NCI-H460 (cell line): Measurements from ENCODE around the gene LYRM9. TPM values are rescaled to one million over a fixed set of nuclear protein-coding genes. Genes with fewer than 3 reads are reported as not detected.
"Not testable (repeated sequence)": the region's sequence is repeated elsewhere in the genome, so short reads cannot be mapped to it uniquely, and the experiment has no call there.

Experiments
- DNase-seq: peaks from one replicate; pipeline ENCODE4 v3.0.0-alpha.2; 2016; ENCODE audit warnings: low read depth; ENCODE audit errors: extremely low read depth
- polyA plus RNA-seq: library from polyadenylated mRNA; depleted of rRNA; stranded (reverse); fragments of >200 nt; gene quantifications from 2 replicates; pipeline ENCODE4 v1.2.3, GENCODE V29; 2014; cell fraction: nucleus; rRNA removed
- total RNA-seq: library from RNA; depleted of rRNA; stranded (reverse); fragments of >200 nt; shearing (Covaris generic); gene quantifications from 2 replicates; pipeline ENCODE4 v1.2.3, GENCODE V29; 2014; rRNA removed

The LYRM9 gene
- total RNA-seq: 2.0 and 4.4 TPM in 2 replicates
- polyA plus RNA-seq: 2.1 and 5.0 TPM in 2 replicates

DNA sequence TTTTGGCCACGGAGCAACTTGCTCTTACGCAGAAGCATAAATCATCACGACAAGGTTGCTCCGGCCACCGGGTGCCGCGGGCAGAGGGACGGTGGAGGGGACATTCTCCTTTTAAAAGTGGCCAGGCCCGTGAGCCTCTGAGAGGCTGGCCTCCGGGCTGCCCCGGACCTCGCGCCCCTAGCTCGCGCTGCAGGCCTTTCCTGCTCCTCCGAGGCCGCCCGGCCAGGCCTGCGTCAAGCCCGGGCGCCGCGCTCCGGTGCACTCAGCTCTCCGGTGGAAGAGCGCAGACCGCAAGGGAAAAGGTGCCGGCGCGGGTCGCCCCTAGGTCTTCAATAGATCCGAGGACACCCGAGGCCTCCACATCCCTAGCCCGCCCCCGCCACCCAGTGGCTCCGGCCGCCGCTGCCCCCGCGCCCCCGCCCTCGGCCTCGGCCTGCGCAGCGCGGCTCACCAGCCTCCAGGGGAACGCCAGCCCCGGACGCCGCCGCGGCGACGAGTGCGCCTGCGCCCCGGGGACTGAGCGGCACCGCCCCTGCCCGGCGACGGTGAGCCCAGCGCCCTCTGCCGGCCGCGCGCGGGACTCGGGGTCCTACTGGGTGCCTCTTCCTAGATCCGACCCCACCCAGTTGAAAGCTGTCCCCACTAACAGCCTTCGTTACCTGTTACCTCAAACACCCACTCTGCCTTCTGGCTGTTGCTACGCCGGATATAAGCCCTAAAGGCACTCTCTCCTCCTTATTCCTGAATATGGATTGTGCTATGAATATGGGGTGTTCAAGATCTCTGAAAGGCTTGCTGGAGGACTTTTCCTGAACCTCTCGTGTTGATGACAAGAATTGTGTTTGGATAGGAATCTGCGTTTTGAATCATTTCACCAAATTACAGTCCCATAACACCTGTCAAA lies at the start of gene LYRM9:
TSS of gene LYRM9 (minus strand) at position 500 of the 904 bp plus-strand sequence. CDS start 10,671 bp downstream, outside the sequence.
- peak; percentile 87 for DNase-seq

DNA sequence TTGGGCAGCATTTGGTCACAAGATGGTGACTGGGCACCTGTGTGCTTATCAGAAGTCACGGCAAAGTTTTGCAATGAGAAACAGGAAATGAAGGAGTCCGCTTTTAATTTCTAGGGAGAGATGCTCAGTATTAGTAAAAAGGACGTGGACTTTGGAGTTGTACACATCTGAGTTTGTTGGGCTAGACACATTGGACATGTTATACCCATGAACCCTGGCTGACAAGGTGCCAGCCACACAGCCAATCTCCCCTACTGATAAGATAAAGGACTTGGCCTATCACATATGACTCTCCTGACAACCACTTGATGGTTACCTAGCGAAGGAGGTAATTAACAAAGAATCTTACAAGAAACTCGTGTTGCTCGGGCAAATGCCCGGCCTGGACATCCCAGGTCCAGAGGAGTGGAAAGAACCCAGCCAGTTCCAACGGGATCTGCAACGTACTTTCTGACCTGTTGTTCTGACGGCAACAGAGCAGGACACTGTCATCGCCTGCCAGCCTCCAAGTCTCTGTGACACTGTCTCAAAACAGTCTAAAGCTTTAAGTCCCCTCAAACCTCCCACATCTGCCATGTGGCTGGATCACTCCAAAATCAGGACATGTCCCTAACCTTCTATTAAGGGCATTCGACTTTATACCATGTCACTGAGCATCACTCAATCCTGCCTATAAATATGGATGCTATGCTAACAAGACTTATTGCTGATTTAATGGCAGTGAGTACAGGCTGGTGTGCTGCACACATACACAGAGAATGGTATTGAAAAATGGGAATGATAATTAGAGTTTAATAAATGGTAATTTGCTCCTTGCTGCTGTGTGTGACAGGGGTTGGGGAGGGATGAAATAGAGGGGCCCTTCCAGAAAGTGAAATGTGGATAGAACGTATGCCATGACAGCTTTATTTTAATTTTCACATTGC lies 47.6 kb upstream of the LYRM9 start:
- no peak for DNase-seq

DNA sequence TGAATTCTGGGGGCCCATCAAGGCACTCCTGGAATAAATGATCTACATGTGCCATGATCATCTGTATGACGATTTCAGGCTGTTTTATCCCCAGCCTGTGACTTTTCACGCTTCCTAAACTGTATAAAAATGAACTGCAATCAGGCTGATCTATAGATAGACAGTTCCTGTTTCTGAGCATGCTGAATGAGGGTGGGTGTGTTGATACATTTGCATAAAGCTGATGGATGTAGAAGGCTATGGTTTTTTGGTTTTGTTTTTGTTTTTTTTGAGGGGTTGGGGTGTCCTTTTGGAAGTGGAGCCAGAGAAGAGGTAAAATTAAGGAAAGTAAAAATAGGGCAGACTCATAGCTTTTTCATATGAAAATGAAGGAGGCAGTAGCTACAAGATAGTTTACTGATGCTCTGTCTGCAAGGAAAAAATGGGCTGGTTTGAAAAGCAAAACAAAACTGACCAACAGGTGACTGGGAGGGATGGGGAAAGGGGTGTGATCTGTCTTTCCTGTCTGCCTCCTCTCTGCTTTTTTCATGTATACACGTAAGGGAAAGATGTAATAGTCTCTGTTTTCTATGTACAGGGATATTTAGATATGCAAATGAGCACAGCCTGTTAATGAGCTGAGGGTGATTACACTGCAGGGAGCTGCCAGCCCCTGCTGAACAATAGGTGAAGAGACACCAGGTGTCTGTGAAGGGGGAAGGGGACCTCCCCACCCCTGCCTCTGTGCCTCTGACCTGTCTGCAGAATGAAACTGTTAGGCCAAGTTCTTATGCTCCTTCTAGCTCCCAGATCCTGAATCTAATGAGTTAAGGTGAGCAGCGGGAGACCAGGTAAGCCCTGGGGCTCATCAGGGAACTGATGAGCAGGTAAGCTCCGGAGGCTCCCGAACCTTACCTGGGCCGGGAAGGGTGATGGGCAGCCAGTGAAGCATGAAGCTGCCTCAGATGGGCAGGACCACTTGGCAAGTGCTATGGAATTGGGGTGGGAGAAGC lies 46.6 kb upstream of the LYRM9 start:
- no peak for DNase-seq

DNA sequence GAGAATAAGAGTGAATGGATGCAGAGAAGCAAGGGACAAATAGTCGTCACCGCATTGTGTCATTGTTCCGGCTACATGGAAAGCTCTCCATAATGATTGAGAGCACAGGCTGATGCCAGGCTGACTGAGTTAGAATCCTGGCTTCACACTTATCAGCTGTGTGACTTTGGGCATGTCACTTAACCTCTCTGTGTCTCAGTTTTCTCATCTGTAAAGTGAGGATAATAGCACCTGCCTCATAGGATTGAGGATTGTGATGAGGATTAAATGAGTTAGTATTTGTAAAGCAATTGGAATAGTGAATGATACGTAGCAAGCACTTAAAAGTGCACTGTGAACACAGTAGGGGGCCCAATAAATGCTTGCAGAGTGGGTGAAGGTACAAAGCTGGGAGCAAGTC lies 45.7 kb upstream of the LYRM9 start:
- DNase-seq: no peak

DNA sequence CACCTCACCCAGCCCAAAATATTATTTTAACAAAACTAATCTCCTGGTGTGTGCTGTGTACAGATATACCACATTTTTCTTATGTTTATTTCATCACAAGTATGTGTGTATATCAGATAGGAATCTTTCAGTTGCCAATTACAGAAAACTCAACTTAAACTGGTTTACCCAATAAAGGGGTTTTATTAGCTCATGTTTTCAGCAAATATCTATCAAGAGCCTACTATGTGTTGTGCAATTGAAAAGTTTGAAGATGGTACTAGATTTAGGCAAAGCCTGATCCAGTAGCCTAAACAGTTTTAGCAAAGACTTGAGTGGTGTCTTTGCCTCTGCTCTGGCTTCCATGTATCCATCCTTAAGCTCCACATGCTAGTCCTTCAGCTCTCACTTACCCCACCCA lies 45.1 kb upstream of the LYRM9 start:
- no peak for DNase-seq

DNA sequence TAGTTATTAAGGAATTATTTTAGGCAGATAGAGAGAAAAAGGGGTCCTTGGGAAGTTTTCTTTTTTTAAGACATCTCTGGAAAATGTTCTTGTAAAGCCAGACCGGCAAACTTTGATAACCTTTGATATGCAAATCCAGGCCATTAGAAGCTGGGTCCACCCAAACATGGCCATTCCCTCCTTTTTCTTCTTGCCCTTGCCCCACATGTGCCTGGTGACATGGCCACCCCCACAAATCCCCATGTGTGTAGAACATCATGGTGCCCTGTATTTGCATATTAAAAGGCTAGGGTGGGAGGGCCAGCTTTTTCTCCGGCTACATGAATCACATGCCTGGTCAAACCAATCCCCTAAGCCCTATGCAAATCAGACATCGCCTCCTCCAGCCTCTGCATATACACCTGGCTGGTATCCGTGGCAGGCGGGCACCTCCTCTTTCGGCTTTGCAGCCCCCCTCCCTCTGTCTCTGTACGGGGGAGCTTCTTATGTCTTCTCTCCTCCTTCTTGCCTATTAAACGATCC lies 43.9 kb upstream of the LYRM9 start:
- no peak for DNase-seq

DNA sequence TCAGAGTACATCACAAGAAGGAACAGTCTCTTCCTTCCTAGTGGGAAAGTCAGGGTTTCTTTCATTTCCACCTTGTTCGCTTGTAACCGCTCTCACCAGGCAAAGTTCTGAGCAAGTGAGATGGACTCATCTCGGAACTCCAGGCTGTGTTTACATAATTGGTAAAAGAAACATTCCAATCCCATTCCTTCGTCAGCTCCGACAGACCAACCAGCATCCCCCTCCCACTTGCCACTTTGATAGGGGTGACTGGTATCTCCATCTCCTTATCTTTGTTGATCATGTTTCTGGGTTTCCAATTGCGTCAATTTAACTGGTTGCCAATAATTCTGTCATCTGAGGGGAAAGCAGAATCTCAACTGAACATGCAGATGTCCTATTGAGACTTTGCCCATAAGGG lies 36.8 kb upstream of the LYRM9 start:
- no peak for DNase-seq

DNA sequence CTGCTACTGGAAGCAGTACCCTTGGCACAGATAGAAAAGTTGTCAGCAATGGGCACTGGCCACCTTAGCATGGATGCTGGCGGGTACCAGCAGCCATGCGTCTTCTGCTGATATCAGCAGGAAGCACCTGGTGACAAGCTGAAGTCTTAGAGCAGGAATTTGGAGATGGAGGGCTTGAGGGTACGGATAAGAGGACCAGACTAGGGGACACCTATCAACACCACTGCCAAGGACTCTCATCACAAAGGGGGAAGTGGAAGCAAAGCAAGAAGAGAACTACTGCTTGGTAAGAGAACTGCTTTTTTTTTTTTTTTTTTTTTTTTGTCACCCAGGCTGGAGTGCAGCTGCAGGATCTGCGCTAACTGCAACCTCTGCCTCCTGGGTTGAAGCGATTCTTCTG lies 35.4 kb upstream of the LYRM9 start:
- DNase-seq: no peak

DNA sequence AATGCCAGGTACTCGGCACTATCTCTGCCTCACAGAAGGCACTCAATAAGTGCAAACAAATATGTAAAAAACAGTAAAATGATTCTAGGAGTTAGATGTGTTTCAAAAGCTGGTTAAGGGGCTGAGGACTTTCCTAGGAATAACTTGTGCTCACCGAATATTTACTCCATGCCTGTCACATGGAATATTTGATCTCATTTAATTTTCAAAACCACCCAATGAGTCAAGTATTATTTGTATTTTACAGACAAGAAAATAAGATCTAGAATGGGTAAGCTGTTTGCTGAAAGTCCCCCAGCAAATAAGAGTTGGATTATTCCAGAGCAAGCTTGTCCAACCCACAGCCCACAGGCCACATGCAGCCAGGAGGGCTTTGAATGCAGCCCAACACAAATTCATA lies 34.6 kb upstream of the LYRM9 start:
- DNase-seq: no peak

DNA sequence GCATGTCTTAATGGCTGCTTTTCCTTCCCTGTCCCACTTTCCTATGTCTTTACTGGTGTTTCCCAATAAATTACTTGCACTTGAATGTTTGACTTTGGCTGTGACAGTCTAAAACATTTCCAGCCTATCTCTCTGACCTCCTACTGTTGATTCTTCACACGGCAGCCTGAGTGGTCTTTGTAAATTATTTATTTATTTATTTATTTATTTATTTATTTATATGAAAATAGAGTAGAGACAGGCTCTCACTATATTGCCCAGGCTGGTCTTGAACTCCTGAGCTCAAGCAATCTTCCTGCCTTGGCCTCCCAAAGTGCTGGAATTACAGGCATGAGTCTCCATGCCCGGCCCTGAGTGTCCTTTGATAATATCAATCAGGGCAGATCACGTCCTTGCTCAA lies 28.4 kb upstream of the LYRM9 start:
- DNase-seq: no peak

DNA sequence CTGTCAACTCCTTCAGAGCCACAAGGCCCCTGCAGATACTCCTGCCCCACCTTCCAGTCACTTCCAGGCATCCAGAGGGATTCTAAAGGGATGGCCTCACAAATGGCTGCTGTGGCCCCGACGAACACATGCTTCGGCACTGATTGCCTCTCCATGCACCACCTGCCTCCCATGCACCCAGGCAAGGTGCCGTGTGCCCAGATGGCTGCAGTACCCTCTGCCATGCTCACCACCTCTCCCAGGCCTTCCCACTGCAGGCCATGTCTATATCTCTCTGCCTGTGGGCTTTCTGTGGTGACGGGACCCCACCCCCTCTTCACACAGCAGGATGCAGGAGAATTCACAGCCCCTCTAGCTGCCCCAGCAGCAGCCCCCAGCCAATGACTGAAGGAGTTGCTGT lies 27.9 kb upstream of the LYRM9 start:
- no peak for DNase-seq

DNA sequence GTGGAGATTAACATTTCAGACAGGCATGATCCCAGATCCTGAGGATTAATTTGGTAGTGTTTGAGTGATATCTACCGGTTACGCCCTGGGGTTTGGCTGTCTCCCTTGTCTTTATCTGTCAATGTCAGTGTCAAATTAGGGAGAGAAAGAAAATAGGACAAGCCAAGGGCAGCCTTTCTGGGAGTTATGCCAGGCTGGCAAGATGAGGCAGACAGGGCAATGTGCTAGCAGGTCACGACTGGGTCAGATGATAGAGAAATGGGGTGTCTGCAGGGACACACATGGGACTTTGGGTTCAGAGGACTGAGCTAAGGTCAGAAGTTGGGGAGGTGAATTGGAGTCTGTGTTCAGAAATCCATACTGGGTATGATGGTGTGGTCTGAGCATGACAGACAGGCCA lies 27.4 kb upstream of the LYRM9 start:
- DNase-seq: no peak

DNA sequence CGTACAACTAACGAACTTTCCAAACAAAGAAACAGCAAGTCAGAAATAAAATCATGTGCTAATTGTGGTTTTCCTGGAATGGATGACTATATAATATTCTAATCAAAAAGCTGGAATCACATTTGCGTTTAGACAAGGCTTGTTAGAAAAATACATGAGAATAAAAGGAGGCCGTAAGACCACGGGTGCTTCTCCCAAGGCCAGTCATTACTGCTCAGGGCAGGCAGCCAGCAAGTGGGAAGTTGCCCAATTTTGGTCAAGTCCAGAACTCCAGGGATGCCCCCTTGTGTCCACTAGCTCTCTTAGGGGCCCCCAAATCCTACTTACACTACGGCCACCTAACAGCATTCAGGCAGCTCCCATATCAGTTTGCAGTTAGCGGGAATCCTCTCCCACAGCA lies 25.9 kb upstream of the LYRM9 start:
- no peak for DNase-seq

DNA sequence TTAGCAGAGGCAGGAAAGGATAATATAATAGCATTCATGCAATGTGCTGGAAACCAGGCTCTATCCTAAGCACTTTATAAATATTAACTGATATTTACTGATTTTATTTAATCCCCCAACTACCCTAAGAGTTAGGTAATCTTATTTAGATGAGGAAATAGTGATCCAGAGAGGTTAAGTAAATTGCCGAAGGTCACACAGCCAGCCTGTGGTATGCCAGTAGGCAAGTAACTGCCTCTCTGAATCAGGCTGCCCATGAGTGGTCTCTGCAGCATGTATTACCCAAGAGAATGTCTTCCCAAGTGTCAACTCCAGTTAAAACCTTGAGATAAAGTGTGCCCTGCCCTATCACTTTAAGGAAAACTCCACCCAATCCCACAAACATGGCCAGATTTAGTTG lies 25.3 kb upstream of the LYRM9 start:
- DNase-seq: no peak

DNA sequence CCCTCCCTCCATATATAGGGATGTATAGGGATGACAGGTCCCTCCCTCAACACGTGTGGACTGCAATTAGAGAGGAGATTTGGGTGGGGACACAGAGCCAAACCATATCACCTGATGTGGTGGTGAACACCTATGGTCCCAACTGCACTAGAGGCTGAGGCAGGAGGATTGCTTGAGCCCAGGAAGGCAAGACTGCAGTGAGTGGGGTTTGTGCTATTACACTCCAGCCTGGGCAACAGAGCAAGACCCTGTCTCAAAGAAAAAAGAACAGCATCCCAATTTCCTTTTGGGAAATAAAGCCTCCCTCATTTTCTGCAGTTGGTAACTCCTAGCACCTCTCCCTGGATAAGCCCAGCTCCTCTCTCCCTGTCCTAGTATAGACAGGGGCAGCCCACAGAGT lies 23.8 kb upstream of the LYRM9 start:
- no peak for DNase-seq

DNA sequence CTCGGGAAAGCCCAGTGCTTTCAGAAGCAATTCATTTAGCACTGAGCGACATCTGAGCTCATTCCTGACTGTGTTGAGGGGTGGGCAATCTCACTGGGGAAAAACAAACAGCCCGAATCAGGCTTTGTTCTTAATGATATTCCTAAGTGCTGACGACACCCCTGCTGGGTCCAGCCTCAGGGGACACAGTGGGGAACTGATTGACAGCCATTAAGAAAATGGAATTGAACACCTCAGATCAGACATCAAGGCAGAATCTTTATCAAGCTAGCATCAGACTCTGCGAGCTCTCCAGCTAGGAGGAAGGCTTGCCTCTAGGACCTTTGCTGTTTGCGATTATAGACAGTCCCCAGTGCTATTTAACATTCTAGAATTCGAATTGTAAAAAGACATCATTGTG lies 22.5 kb upstream of the LYRM9 start:
- no peak for DNase-seq

DNA sequence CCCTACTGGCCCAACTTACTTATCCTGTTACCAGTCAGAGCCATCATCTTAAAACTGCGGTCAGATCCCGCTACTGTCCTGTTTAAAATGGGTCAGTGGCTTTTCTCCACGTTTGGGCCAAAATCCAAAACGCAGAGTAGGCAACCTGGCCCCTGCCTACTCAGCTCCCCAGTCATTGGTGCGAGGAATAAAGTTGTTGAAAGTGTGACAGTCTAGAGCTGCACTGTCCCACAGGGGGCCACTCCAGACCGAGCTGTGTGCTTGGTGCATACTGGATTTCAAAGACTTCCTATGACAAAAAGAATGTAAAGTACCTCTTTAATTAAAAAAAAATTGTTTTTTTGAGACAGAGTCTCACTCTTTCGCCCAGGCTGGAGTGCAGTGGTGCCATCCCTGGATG lies 21.2 kb upstream of the LYRM9 start:
- no peak for DNase-seq

DNA sequence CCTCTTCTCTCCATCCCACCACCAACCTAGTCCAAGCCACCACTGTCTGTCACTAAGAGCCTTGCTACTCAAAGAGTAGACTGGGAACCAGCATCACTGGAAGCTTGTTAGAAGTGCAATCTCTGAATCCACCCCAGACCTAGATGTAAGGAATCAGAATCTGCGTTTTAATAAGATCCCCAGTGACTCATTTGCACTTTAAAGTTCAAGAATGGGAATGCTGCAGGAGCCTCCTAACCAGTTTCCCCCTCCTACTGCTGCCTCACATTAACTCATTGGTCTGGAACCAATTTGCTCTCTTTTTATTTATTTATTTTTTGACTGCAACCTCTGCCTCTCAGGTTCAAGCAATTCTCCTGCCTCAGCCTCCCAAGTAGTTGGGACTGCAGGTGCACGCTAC lies 19.8 kb upstream of the LYRM9 start:
- DNase-seq: no peak

DNA sequence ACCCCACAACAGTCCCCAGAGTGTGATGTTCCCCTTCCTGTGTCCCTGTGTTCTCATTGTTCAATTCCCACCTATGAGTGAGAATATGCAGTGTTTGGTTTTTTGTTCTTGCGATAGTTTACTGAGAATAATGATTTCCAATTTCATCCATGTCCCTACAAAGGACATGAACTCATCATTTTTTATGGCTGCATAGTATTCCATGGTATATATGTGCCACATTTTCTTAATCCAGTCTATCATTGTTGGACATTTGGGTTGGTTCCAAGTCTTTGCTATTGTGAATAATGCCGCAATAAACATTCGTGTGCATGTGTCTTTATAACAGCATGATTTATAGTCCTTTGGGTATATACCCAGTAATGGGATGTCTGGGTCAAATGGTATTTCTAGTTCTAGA lies 19.1 kb upstream of the LYRM9 start:
- DNase-seq: not testable (repeated sequence)

DNA sequence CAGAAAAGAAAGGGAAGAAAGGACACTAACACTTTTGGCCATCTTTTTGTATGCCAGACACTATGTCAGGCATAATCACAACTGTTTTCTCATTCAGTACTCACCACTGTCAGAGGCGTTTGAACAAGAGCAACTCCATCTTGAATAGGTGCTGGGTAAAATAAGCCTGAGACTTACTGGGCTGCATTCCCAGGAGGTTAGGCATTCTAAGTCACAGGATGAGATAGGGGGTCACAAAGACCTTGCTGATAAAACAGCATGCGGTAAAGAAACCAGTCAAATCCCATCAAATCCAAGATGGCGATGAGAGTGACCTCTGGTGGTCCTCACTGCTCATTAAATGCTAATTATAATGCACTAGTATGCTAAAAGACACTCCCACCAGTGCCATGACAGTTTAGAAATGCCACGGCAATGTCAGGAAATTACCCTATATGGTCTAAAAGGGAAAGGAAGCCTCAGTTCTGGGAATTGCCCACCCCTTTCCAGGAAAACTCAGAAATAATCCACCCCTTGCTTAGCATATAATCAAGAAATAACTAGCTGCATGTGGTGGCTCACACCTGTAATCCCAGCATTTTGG lies 14.9 kb upstream of the LYRM9 start:
- no peak for DNase-seq
